Thyroid gland (tissue), 4 donors: Measurements from ENCODE around the gene SLC7A1.

ENCODE experiments used
- POLR2A ChIP-seq, 2 donors: fragments of 450-650 bp; IDR thresholded peaks; one replicate each; pipeline ENCODE4 v1.6.1; 2017; ENCODE audit warnings: antibody characterized with exemption in 2 of 2, mild to moderate bottlenecking in 2 of 2, moderate library complexity in 1 of 2
- TF ChIP-seq, protein P1 (sequence below), 6 experiments: fragments of 200-600 bp in 3 of 6; fragments of 450-650 bp in 3 of 6; sonication (generic) in 3 of 6; IDR thresholded peaks; one replicate each; pipeline ENCODE4 v1.5.1; 2016 to 2019; ENCODE audit warnings: antibody characterized with exemption in 6 of 6, mild to moderate bottlenecking in 2 of 6, inconsistent platforms in 1 of 6, moderate library complexity in 1 of 6

DNA sequence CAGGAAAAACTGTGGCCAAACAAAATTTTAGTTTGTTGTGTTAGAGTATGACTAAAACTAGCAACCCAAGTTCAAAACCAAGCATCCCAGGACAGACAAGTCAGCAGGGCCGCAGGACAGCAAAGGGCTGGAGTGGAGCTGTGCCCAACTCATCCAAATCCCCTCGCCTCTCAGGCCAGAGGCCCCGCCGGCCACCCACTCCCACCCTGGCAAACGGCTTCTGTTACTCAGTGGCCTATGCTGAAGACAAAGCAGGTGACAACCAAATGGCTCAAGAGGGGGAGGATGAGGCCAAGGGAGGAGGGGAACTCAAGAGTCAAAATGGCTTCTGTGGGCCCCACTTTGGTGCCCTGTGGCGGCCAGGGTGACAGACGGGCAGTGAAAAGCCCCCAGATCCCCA, 69.7 kb downstream of the SLC7A1 start:
- TF ChIP-seq, protein P1, sequence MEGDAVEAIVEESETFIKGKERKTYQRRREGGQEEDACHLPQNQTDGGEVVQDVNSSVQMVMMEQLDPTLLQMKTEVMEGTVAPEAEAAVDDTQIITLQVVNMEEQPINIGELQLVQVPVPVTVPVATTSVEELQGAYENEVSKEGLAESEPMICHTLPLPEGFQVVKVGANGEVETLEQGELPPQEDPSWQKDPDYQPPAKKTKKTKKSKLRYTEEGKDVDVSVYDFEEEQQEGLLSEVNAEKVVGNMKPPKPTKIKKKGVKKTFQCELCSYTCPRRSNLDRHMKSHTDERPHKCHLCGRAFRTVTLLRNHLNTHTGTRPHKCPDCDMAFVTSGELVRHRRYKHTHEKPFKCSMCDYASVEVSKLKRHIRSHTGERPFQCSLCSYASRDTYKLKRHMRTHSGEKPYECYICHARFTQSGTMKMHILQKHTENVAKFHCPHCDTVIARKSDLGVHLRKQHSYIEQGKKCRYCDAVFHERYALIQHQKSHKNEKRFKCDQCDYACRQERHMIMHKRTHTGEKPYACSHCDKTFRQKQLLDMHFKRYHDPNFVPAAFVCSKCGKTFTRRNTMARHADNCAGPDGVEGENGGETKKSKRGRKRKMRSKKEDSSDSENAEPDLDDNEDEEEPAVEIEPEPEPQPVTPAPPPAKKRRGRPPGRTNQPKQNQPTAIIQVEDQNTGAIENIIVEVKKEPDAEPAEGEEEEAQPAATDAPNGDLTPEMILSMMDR (IDR thresholded peaks at IDR 0.05): no peak
- no peak for TF ChIP-seq POLR2A (IDR thresholded peaks at IDR 0.05)
